Endothelial cell (in vitro differentiated cells): ENCODE results near the gene GLRB. TPM values are rescaled to one million over a fixed set of nuclear protein-coding genes. Genes with fewer than 3 reads are reported as not detected.

ENCODE experiments used
- DNase-seq: peaks from one replicate; pipeline ENCODE4 v3.0.0; 2021; ENCODE audit warnings: low spot score
- H3K27ac Mint-ChIP-seq: one replicate; pipeline ENCODE4 v1.8.0; 2021; ENCODE audit warnings: mixed read lengths, inconsistent platforms; ENCODE audit not compliant: unreplicated experiment
- H3K27me3 Mint-ChIP-seq: one replicate; pipeline ENCODE4 v1.8.0; 2021; ENCODE audit warnings: mild to moderate bottlenecking, moderate library complexity, mixed read lengths, inconsistent platforms; ENCODE audit not compliant: unreplicated experiment
- H3K36me3 Mint-ChIP-seq: one replicate; pipeline ENCODE4 v1.8.0; 2021; ENCODE audit warnings: mild to moderate bottlenecking, low read depth, mixed read lengths, inconsistent platforms; ENCODE audit not compliant: unreplicated experiment
- H3K4me1 Mint-ChIP-seq: one replicate; pipeline ENCODE4 v1.8.0; 2021; ENCODE audit warnings: mild to moderate bottlenecking, mixed read lengths, inconsistent platforms; ENCODE audit not compliant: unreplicated experiment
- H3K4me3 Mint-ChIP-seq: one replicate; pipeline ENCODE4 v1.8.0; 2021; ENCODE audit warnings: mild to moderate bottlenecking, mixed read lengths, inconsistent platforms; ENCODE audit not compliant: unreplicated experiment
- H3K9me3 Mint-ChIP-seq: one replicate; pipeline ENCODE4 v1.8.0; 2021; ENCODE audit warnings: mixed read lengths, inconsistent platforms; ENCODE audit not compliant: unreplicated experiment
- long read RNA-seq: library from polyadenylated mRNA; unstranded; transcript quantifications from one replicate; pipeline ENCODE4 v2.0.0, GENCODE V29; 2020; ENCODE audit not compliant: unreplicated experiment
- total RNA-seq: library from RNA; stranded (reverse); fragmentation: NEBNext Ultra II Directional; extraction: Animal tissue kit (Norgen Biotek cat#: 25700); gene quantifications from one replicate; pipeline ENCODE4 v1.2.1, GENCODE V29; 2021; ENCODE audit not compliant: unreplicated experiment
- TF ChIP-seq, protein P1 (sequence below): fragments of 200-600 bp; sonication (generic); IDR thresholded peaks from one replicate; pipeline ENCODE4 v1.5.0; 2021; ENCODE audit warnings: antibody characterized with exemption; ENCODE audit not compliant: unreplicated experiment

The GLRB gene
- 1.0 TPM for total RNA-seq
- long read RNA-seq: 0 reads

DNA sequence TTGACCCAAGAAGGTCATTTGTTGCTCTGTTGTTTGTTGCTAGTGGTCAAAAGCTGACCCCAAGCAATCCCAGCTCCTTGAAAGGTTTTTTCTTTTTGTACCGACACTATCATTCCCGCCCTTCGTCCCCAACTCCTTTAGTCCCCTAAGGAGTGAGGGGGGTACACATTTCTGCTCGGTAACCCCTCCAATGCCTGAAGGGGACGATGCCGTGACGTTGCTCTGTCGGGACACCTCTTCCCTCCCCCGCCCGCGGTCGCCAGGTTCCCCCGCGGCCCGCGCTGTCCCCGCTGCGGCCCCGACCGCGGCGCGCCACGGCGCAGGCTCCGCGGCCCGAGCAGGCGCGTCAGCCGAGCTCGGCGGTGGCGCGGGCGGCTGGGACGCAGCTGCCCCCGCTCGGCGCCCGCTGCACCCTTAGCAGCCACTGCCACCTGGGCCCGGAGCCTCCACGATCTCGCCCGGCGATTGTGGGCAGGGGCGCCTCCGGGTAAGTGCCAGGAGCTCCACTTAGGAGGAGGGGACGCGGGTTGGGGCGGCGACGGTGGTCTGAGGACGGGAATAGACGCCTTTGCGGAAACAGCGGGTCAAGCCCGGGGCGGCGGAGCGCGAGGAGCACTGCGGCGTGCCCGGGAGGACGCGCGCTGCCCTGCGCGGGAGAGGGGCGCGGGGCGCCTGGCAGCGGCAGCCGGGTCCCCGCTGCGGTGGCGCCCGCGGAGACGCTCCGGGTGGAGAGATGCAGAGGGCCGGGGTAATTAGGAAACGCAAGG lies at the start of gene GLRB:
Gene GLRB (plus strand): TSS at position 340 of the 767 bp plus-strand sequence. CDS start 1,875 bp downstream, outside the sequence.
- no peaks in the 10 kb centered on the region for H3K4me1 Mint-ChIP-seq
- H3K9me3 Mint-ChIP-seq: no peaks in the 10 kb centered on the region
- no peaks in the 10 kb centered on the region for H3K36me3 Mint-ChIP-seq
- peak within 1 kb of the TSS; percentile 90 for H3K4me3 Mint-ChIP-seq
- H3K27me3 Mint-ChIP-seq: no peaks in the 10 kb centered on the region
- peak; percentile 44 for DNase-seq
- TF ChIP-seq, protein P1, sequence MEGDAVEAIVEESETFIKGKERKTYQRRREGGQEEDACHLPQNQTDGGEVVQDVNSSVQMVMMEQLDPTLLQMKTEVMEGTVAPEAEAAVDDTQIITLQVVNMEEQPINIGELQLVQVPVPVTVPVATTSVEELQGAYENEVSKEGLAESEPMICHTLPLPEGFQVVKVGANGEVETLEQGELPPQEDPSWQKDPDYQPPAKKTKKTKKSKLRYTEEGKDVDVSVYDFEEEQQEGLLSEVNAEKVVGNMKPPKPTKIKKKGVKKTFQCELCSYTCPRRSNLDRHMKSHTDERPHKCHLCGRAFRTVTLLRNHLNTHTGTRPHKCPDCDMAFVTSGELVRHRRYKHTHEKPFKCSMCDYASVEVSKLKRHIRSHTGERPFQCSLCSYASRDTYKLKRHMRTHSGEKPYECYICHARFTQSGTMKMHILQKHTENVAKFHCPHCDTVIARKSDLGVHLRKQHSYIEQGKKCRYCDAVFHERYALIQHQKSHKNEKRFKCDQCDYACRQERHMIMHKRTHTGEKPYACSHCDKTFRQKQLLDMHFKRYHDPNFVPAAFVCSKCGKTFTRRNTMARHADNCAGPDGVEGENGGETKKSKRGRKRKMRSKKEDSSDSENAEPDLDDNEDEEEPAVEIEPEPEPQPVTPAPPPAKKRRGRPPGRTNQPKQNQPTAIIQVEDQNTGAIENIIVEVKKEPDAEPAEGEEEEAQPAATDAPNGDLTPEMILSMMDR: no peak
- no peak within 1 kb of the TSS for H3K27ac Mint-ChIP-seq

DNA sequence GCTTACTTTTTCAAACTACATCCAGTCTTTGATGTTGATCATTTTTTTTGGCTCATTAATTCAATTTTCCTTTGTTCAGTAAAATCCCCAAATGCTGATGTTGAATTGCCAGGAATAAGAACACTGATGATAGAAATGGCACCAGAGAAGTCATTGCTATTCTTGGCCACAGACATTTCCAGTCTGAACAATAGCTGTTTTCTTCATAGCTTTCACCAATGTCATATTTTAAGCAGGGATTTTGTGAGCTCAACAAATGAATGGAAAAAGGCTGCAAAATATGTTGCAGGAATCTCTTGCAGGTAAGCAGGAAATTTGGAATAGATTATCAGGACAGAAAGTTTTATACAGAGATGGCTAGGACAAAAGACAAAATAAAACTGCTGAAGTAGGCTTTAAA lies 40.5 kb upstream of the GLRB start:
- peaks cover 2% of the 10 kb centered on the region for H3K27me3 Mint-ChIP-seq
- TF ChIP-seq, protein P1: no peak
- DNase-seq: no peak
- H3K27ac Mint-ChIP-seq: no peak overlapping the region
- H3K9me3 Mint-ChIP-seq: no peaks in the 10 kb centered on the region
- no peaks in the 10 kb centered on the region for H3K36me3 Mint-ChIP-seq
- no peak overlapping the region for H3K4me3 Mint-ChIP-seq
- no peaks in the 10 kb centered on the region for H3K4me1 Mint-ChIP-seq

DNA sequence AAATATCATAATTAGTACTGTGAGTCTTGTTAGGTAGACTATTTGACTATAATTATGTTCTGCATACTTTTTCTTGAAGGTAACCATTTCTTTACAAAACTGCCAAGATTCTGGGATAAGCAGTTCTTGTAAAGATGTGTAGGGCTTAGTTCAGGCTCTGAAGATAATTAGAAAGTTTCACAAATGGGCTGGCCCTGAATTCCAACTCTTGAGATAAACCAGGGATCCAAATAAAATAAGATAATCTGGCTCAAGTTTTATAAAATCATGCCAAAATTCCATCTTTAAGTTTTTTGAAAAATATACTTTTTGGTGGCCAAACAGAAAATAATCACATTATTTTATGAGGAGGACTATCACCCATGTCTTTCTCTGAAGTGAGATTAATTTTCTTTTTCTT lies 35.5 kb upstream of the GLRB start:
- no peak for DNase-seq
- no peaks in the 10 kb centered on the region for H3K9me3 Mint-ChIP-seq
- H3K27ac Mint-ChIP-seq: no peak overlapping the region
- peaks cover 13% of the 10 kb centered on the region for H3K4me1 Mint-ChIP-seq
- peaks cover 2% of the 10 kb centered on the region for H3K27me3 Mint-ChIP-seq
- no peak overlapping the region for H3K4me3 Mint-ChIP-seq
- TF ChIP-seq, protein P1: no peak
- H3K36me3 Mint-ChIP-seq: no peaks in the 10 kb centered on the region

DNA sequence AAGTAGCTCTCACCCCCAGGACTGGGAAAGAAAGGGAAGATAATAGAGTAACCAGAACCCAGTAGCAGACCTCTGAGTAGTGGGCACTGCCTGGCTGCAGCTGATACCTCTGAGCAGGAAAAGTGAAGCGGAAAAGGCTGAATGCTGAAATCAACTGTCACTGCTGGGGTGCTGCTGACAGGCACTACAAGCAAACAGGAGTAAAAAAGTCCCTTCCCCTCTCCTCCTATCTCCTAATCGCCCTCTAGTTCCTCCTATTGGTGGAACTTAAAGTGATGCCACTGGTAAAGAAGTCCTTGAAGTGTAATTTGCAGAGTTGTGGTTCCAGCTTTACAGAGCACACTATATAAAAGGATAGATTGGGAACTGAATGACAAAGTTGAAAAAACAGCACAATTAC lies 32.8 kb upstream of the GLRB start:
- peak; percentile 50 for DNase-seq
- TF ChIP-seq, protein P1: no peak
- Mint-ChIP-seq H3K4me3 (no peak overlapping the region), H3K27me3 (peaks cover 2% of the 10 kb centered on the region), H3K36me3 (no peaks in the 10 kb centered on the region), H3K27ac (peak overlapping the region; percentile 90), H3K9me3 (no peaks in the 10 kb centered on the region), H3K4me1 (peaks cover 15% of the 10 kb centered on the region)

DNA sequence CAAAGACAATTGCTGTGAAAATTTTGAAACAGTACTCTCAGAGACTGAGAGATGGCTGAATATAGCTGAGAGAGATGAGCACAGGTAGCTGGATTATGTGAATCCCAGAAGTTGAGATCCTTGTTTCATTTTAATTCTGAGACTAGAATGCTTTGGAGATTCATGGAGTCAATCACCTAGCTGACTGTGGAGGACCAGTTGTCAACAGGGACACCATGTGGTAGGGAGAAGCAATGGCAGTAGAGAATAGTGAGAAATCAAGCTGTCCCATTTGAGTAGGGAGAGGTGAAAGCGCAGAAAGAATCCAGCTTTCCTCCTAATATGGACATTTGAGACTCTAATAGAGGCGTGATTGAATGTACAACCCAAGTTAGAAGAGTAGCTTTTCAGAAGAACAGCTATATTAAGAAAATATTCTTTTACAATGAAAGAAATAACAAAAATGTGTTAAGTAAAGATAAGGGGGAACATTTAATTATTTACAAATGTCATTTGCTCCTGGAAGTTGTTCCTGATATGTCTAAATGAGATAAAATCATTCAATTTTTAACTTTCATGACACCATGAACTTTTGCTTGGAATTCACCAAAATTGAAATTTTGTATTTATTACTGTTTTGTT lies 30.3 kb upstream of the GLRB start:
- Mint-ChIP-seq H3K4me3 (no peak overlapping the region), H3K27me3 (peaks cover 2% of the 10 kb centered on the region), H3K9me3 (no peaks in the 10 kb centered on the region), H3K4me1 (peaks cover 15% of the 10 kb centered on the region), H3K36me3 (no peaks in the 10 kb centered on the region), H3K27ac (no peak overlapping the region)
- TF ChIP-seq, protein P1: peak; percentile 66
- DNase-seq: peak; percentile 20
